ENCODE data around the gene LMAN2. TPM values are rescaled to one million over a fixed set of nuclear protein-coding genes. Genes with fewer than 3 reads are reported as not detected.

Gene LMAN2
- polyA plus RNA-seq, 3 donors = 148 to 275 (median 259) TPM

- Mint-ChIP-seq H3K4me1 (peaks cover 52% of the 10 kb centered on the region), H3K27ac (no peak overlapping the region), H3K4me3 (peak overlapping the region in 1 of 2 donors; percentile 30), H3K27me3 (ENCODE audit: low read depth in 3 of 3) (peaks cover 0 to 8% (median 0%) of the 10 kb centered on the region in 3 donors), H3K9me3 (peaks cover 0 to 3% (median 0%) of the 10 kb centered on the region in 7 donors), H3K36me3 (peaks cover 64 to 87% of the 10 kb centered on the region in 2 donors)
- peaks cover 24 to 44% of the 10 kb centered on the region in 2 donors for H3K4me1 ChIP-seq (ENCODE audit: control insufficient read depth in 1 of 2, insufficient read depth in 2 of 2, low read length in 2 of 2)
- H3K27me3 ChIP-seq (ENCODE audit: control insufficient read depth in 2 of 2, insufficient read depth in 2 of 2, low read length in 2 of 2) = no peaks in the 10 kb centered on the region
- H3K27ac ChIP-seq (ENCODE audit: low read depth in 1 of 2, low read length in 2 of 2) = no peak overlapping the region
- no peak overlapping the region for H3K4me3 ChIP-seq (replicated peaks in 1 of 3; ENCODE audit: low read depth in 2 of 3, low read length in 3 of 3)
- no peak overlapping the region for H3K4me2 ChIP-seq (replicated peaks; ENCODE audit: extremely low read depth, low read length, poor library complexity, severe bottlenecking)
- peaks cover 75 to 82% of the 10 kb centered on the region in 2 donors for H3K36me3 ChIP-seq (replicated peaks in 1 of 2; ENCODE audit: control insufficient read depth in 1 of 2, insufficient read depth in 2 of 2, low read length in 2 of 2)
- peak in 2 of 3 donors; percentile 49 to 55 for DNase-seq
- intact Hi-C loops (cut with micrococcal nuclease) = loop anchor here in 1 of 2 donors (10.0 kb wide), 1 partner anchor 694 kb away; no protein-coding TSS in a partner anchor
- H3K9ac ChIP-seq (ENCODE audit: insufficient read depth, low read length, poor library complexity, severe bottlenecking) = no peak overlapping the region
- WGBS (ENCODE audit: insufficient coverage) = 14% methylated on average over 35 of the region's 42 CpGs
- TF ChIP-seq CTCF (IDR thresholded peaks at IDR 0.05) = peak; percentile 42
- H4K20me1 ChIP-seq (ENCODE audit: insufficient read depth, low read length) = peaks cover 83% of the 10 kb centered on the region
- no peak overlapping the region for H2AFZ ChIP-seq (ENCODE audit: insufficient read depth, low read depth, low read length, poor library complexity, severe bottlenecking)
- H3K9me3 ChIP-seq (replicated peaks in 1 of 2; ENCODE audit: control insufficient read depth in 1 of 2, insufficient read depth in 1 of 2, low read length in 2 of 2) = no peaks in the 10 kb centered on the region
- peaks cover 8% of the 10 kb centered on the region for H3K79me2 ChIP-seq (ENCODE audit: insufficient read depth, low read length)
These were observed 19.1 kb upstream of the LMAN2 start for GRCh38 chr5:177370488-177371119.

- Mint-ChIP-seq H3K27me3 (ENCODE audit: low read depth in 3 of 3) (peaks cover 0 to 6% (median 0%) of the 10 kb centered on the region in 3 donors), H3K27ac (peak overlapping the region in 3 of 7 donors; percentile 35 to 60 (median 45)), H3K4me3 (no peak overlapping the region), H3K9me3 (peaks cover 0 to 3% (median 0%) of the 10 kb centered on the region in 7 donors), H3K36me3 (peaks cover 65 to 93% of the 10 kb centered on the region in 2 donors), H3K4me1 (peaks cover 53% of the 10 kb centered on the region)
- no peak overlapping the region for H3K9ac ChIP-seq (ENCODE audit: insufficient read depth, low read length, poor library complexity, severe bottlenecking)
- H3K27me3 ChIP-seq (ENCODE audit: control insufficient read depth in 2 of 2, insufficient read depth in 2 of 2, low read length in 2 of 2) = no peaks in the 10 kb centered on the region
- H2AFZ ChIP-seq (ENCODE audit: insufficient read depth, low read depth, low read length, poor library complexity, severe bottlenecking) = no peak overlapping the region
- no peak overlapping the region for H3K4me3 ChIP-seq (replicated peaks in 1 of 3; ENCODE audit: low read depth in 2 of 3, low read length in 3 of 3)
- H3K9me3 ChIP-seq (replicated peaks in 1 of 2; ENCODE audit: control insufficient read depth in 1 of 2, insufficient read depth in 1 of 2, low read length in 2 of 2) = no peaks in the 10 kb centered on the region
- no peak overlapping the region for H3K4me2 ChIP-seq (replicated peaks; ENCODE audit: extremely low read depth, low read length, poor library complexity, severe bottlenecking)
- no peak for TF ChIP-seq CTCF (IDR thresholded peaks at IDR 0.05)
- 65% methylated on average over 9 of the region's 11 CpGs for WGBS (ENCODE audit: insufficient coverage)
- DNase-seq = no peak
- peaks cover 90% of the 10 kb centered on the region for H4K20me1 ChIP-seq (ENCODE audit: insufficient read depth, low read length)
- peaks cover 24 to 44% of the 10 kb centered on the region in 2 donors for H3K4me1 ChIP-seq (ENCODE audit: control insufficient read depth in 1 of 2, insufficient read depth in 2 of 2, low read length in 2 of 2)
- H3K79me2 ChIP-seq (ENCODE audit: insufficient read depth, low read length) = peaks cover 16% of the 10 kb centered on the region
- peaks cover 79 to 90% of the 10 kb centered on the region in 2 donors for H3K36me3 ChIP-seq (replicated peaks in 1 of 2; ENCODE audit: control insufficient read depth in 1 of 2, insufficient read depth in 2 of 2, low read length in 2 of 2)
- H3K27ac ChIP-seq (ENCODE audit: low read depth in 1 of 2, low read length in 2 of 2) = peak overlapping the region in 1 of 2 donors; percentile 45
- intact Hi-C loops (cut with micrococcal nuclease) = loop anchor here in 1 of 2 donors (10.0 kb wide), 1 partner anchor 695 kb away; no protein-coding TSS in a partner anchor
These were observed 18.4 kb upstream of the LMAN2 start for GRCh38 chr5:177369645-177370440.
